ENCODE results near the gene SCRN2. TPM values are rescaled to one million over a fixed set of nuclear protein-coding genes. Genes with fewer than 3 reads are reported as not detected.

Gene SCRN2
- total and polyA plus RNA-seq, 2 of the 13 experiments (the other 11 are each of a cell fraction or from before 2014, with no cell fraction given) = 21.7 to 29.5 TPM

GRCh38 chr17:47837401-47838039 is 3.6 kb downstream of the SCRN2 start (continued):
- 0 out of 2 replicates have a peak, but pooled peaks have one; percentile 16 for TF ChIP-seq SP4 (CRISPR knock-in tag; IDR thresholded peaks at IDR 0.05)
- TF ChIP-seq THAP8 (CRISPR knock-in tag; IDR thresholded peaks at IDR 0.05; ENCODE audit: borderline replicate concordance) = no peak
- TF ChIP-seq KDM1A (CRISPR knock-in tag; IDR thresholded peaks at IDR 0.05) = no peak
- no peak for TF ChIP-seq ZBTB21 (CRISPR knock-in tag; IDR thresholded peaks at IDR 0.05)
- TF ChIP-seq TCF7 (IDR thresholded peaks at IDR 0.05; ENCODE audit: low read depth) = no peak
- TF ChIP-seq ZNF382 (CRISPR knock-in tag; IDR thresholded peaks at IDR 0.05; ENCODE audit: borderline replicate concordance) = no peak
- 0 out of 2 replicates have a peak, but pooled peaks have one; percentile 24 for TF ChIP-seq ZBTB33 (CRISPR knock-in tag; IDR thresholded peaks at IDR 0.05)
- no peak for TF ChIP-seq ZMYM4 (CRISPR knock-in tag; IDR thresholded peaks at IDR 0.05)
- peak; percentile 40; the same call in 1 of the 2 replicates for TF ChIP-seq ZFX (CRISPR knock-in tag; IDR thresholded peaks at IDR 0.05; ENCODE audit: low read depth)
- no peak for TF ChIP-seq SMARCE1 (IDR thresholded peaks at IDR 0.05; ENCODE audit: borderline replicate concordance)
- no peak for TF ChIP-seq ZFP41 (CRISPR knock-in tag; IDR thresholded peaks at IDR 0.05; ENCODE audit: borderline replicate concordance)
- TF ChIP-seq KDM5B (CRISPR knock-in tag; IDR thresholded peaks at IDR 0.05; ENCODE audit: borderline replicate concordance) = peak; percentile 68; the same call in 1 of the 2 replicates
- TF ChIP-seq MAX (IDR thresholded peaks at IDR 0.05) = 0 out of 2 replicates have a peak, but pooled peaks have one; percentile 13
- no peak for TF ChIP-seq ZNF30 (CRISPR knock-in tag; IDR thresholded peaks at IDR 0.05)
- TF ChIP-seq MED13 (CRISPR knock-in tag; IDR thresholded peaks at IDR 0.05) = no peak
- TF ChIP-seq ZNF10 (CRISPR knock-in tag; IDR thresholded peaks at IDR 0.05; ENCODE audit: borderline replicate concordance, low read depth) = no peak
- TF ChIP-seq ZFY (CRISPR knock-in tag; IDR thresholded peaks at IDR 0.05) = peak; percentile 44; the same call in 1 of the 2 replicates
- peak; percentile 92 for TF ChIP-seq PPARG (CRISPR knock-in tag; conservative IDR thresholded peaks at IDR 0.05)
- TF ChIP-seq ARID3A (IDR thresholded peaks at IDR 0.05; ENCODE audit: low read depth, low read length) = no peak
- no peak for TF ChIP-seq ZBTB10 (CRISPR knock-in tag; IDR thresholded peaks at IDR 0.05; ENCODE audit: borderline replicate concordance)
- no peak for TF ChIP-seq ZNF800 (CRISPR knock-in tag; IDR thresholded peaks at IDR 0.05)

All from HepG2 (cell line).